DOHH2 (cell line): ENCODE measurements around the gene KHDC1.
"Not testable (repeated sequence)": the region's sequence is repeated elsewhere in the genome, so short reads cannot be mapped to it uniquely, and the experiment has no call there.

Source experiments
- CTCF ChIP-seq: fragments of 200-600 bp; sonication (generic); IDR thresholded peaks from one replicate; pipeline ENCODE4 v1.5.1; 2014; ENCODE audit warnings: antibody characterized with exemption, mild to moderate bottlenecking, low read depth, low read length; ENCODE audit not compliant: poor library complexity, severe bottlenecking
- EZH2phosphoT487 ChIP-seq: fragments of 200-600 bp; sonication (generic); IDR thresholded peaks from 2 replicates; pipeline ENCODE4 v1.6.1; 2017; ENCODE audit warnings: borderline replicate concordance, mild to moderate bottlenecking, antibody characterized with exemption, low read length, moderate library complexity, mixed read lengths

- not testable (repeated sequence) for TF ChIP-seq CTCF, EZH2phosphoT487
Observed at GRCh38 chr6:73281684-73282083, 18.7 kb upstream of the KHDC1 start.
